Measurements from ENCODE around the gene MIA3.

MIA3 gene

DNA sequence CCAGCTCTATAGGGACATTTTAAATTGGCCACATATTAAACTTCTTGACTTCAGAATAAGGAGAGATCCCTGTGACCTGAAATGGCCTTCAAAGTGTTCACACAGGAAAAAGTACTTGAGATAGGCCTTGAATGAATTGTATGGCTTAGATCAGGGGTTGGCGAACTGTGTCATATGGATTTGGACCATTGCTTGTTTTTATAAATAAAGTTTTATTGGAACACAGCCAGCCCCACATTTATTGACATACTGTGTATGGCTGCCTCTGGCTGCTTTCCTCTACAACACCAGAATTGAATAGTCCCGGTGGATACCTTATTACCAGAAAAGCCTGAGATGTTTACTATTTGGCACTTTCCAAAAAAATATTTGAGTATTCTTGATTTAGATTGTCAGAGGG is 98.5 kb downstream of the MIA3 start:
- no peak for DNase-seq
